ENCODE results near the gene GRID1.

The GRID1 gene

GRCh38 chr10:86141896-86142295, 224.7 kb downstream of the GRID1 start:
- H3K27me3 ChIP-seq (replicated peaks; ENCODE audit: insufficient read depth, low read length) = no peaks in the 10 kb centered on the region
- no peak overlapping the region for H3K9ac ChIP-seq (ENCODE audit: low read length)
- no peak overlapping the region for H3K4me2 ChIP-seq (ENCODE audit: low read depth, low read length)
- H3K4me1 ChIP-seq (ENCODE audit: low read length) = no peaks in the 10 kb centered on the region
- no peak for DNase-seq
- TF ChIP-seq CTCF (IDR thresholded peaks at IDR 0.05; ENCODE audit: low read length) (no peak), EZH2phosphoT487 (IDR thresholded peaks at IDR 0.05; ENCODE audit: low read length) (no peak), EZH2 (optimal IDR thresholded peaks at IDR 0.05; ENCODE audit: low read depth, low read length) (no peak)
- no peaks in the 10 kb centered on the region for H3K79me2 ChIP-seq (ENCODE audit: low read length)
- no peak overlapping the region for H3K27ac ChIP-seq (ENCODE audit: low read length)
- no peaks in the 10 kb centered on the region for H3K36me3 ChIP-seq (replicated peaks; ENCODE audit: insufficient read depth, low read length)
- H3K9me2 ChIP-seq (replicated peaks; ENCODE audit: insufficient read depth, low read length) = no peaks in the 10 kb centered on the region
- H2AFZ ChIP-seq (ENCODE audit: low read length) = no peak overlapping the region
- H3K4me3 ChIP-seq (ENCODE audit: low read length) = no peak overlapping the region
- H3F3A ChIP-seq (ENCODE audit: insufficient read depth, low read length) = no peaks in the 10 kb centered on the region
- no peaks in the 10 kb centered on the region for H3K9me3 ChIP-seq (replicated peaks; ENCODE audit: insufficient read depth, low read length)
- no peaks in the 10 kb centered on the region for H4K20me1 ChIP-seq (ENCODE audit: insufficient read depth, low read length)

GRCh38 chr10:86139066-86139657, 227.4 kb downstream of the GRID1 start:
- H3K9ac ChIP-seq (ENCODE audit: low read length) = no peak overlapping the region
- no peaks in the 10 kb centered on the region for H3K9me3 ChIP-seq (replicated peaks; ENCODE audit: insufficient read depth, low read length)
- no peak for TF ChIP-seq CTCF (IDR thresholded peaks at IDR 0.05; ENCODE audit: low read length)
- no peak for TF ChIP-seq EZH2 (optimal IDR thresholded peaks at IDR 0.05; ENCODE audit: low read depth, low read length)
- no peak for TF ChIP-seq EZH2phosphoT487 (IDR thresholded peaks at IDR 0.05; ENCODE audit: low read length)
- no peak overlapping the region for H3K4me2 ChIP-seq (ENCODE audit: low read depth, low read length)
- H3K79me2 ChIP-seq (ENCODE audit: low read length) = no peaks in the 10 kb centered on the region
- no peak overlapping the region for H3K27ac ChIP-seq (ENCODE audit: low read length)
- H3F3A ChIP-seq (ENCODE audit: insufficient read depth, low read length) = no peaks in the 10 kb centered on the region
- H3K4me3 ChIP-seq (ENCODE audit: low read length) = no peak overlapping the region
- no peak overlapping the region for H2AFZ ChIP-seq (ENCODE audit: low read length)
- no peak for DNase-seq
- H3K4me1 ChIP-seq (ENCODE audit: low read length) = no peaks in the 10 kb centered on the region
- H4K20me1 ChIP-seq (ENCODE audit: insufficient read depth, low read length) = no peaks in the 10 kb centered on the region
- H3K9me2 ChIP-seq (replicated peaks; ENCODE audit: insufficient read depth, low read length) = no peaks in the 10 kb centered on the region
- no peaks in the 10 kb centered on the region for H3K36me3 ChIP-seq (replicated peaks; ENCODE audit: insufficient read depth, low read length)
- no peaks in the 10 kb centered on the region for H3K27me3 ChIP-seq (replicated peaks; ENCODE audit: insufficient read depth, low read length)

GRCh38 chr10:86138551-86139065, 228.0 kb downstream of the GRID1 start:
- H3K4me2 ChIP-seq (ENCODE audit: low read depth, low read length) = no peak overlapping the region

More at GRCh38 chr10:86138551-86139065, 228.0 kb downstream of the GRID1 start:
- no peaks in the 10 kb centered on the region for H4K20me1 ChIP-seq (ENCODE audit: insufficient read depth, low read length)
- H3K4me1 ChIP-seq (ENCODE audit: low read length) = no peaks in the 10 kb centered on the region
- H3K79me2 ChIP-seq (ENCODE audit: low read length) = no peaks in the 10 kb centered on the region
- no peaks in the 10 kb centered on the region for H3K9me2 ChIP-seq (replicated peaks; ENCODE audit: insufficient read depth, low read length)
- H3K36me3 ChIP-seq (replicated peaks; ENCODE audit: insufficient read depth, low read length) = no peaks in the 10 kb centered on the region
- H2AFZ ChIP-seq (ENCODE audit: low read length) = no peak overlapping the region
- no peak overlapping the region for H3K4me3 ChIP-seq (ENCODE audit: low read length)
- no peak for DNase-seq
- H3K9ac ChIP-seq (ENCODE audit: low read length) = no peak overlapping the region
- no peaks in the 10 kb centered on the region for H3K27me3 ChIP-seq (replicated peaks; ENCODE audit: insufficient read depth, low read length)
- no peak for TF ChIP-seq EZH2 (optimal IDR thresholded peaks at IDR 0.05; ENCODE audit: low read depth, low read length)
- no peak for TF ChIP-seq CTCF (IDR thresholded peaks at IDR 0.05; ENCODE audit: low read length)
- TF ChIP-seq EZH2phosphoT487 (IDR thresholded peaks at IDR 0.05; ENCODE audit: low read length) = no peak
- H3K9me3 ChIP-seq (replicated peaks; ENCODE audit: insufficient read depth, low read length) = no peaks in the 10 kb centered on the region
- no peak overlapping the region for H3K27ac ChIP-seq (ENCODE audit: low read length)
- H3F3A ChIP-seq (ENCODE audit: insufficient read depth, low read length) = no peaks in the 10 kb centered on the region
